Inferior parietal cortex (tissue), 1 donor: ENCODE results near the gene PIP4K2A.
A peak's percentile ranks its signal among the peaks of the same experiment; 100 is the strongest.
"Not testable (repeated sequence)": the region's sequence is repeated elsewhere in the genome, so short reads cannot be mapped to it uniquely, and the experiment has no call there.

Experiments
- DNase-seq: peaks from one replicate; pipeline ENCODE4 v3.0.0-alpha.2; 2016; ENCODE audit errors: extremely low spot score

The PIP4K2A gene

DNA sequence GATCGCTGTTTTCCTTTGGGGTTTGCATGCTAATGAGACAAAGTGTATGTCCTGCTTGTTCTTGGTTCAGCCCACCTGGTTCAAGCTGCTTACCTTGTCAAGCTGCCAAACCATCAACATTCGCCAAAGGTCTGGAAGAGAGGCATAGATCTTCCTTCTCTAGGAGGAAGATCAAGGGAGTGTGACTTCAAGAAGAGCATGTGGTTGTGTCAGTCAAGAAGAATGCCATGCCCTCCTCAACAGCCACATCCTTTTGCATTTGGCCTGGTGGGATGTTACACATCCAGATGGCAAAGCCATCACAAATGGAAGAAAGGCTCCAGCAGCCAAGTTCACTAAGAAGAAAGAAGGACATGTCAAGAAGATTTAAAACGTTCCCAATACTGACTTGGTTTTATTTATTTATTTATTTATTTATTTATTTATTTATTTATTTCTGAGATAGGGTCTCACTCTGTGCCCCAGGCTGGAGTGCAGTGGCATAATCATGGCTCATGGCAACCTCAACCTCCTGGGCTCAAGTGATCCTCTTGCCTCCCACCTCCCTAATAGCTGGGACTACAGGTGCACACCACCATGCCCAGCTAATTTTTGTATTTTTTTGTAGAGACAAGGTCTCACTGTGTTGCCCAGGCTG lies 5.1 kb upstream of the PIP4K2A start:
- DNase-seq, result no peak

DNA sequence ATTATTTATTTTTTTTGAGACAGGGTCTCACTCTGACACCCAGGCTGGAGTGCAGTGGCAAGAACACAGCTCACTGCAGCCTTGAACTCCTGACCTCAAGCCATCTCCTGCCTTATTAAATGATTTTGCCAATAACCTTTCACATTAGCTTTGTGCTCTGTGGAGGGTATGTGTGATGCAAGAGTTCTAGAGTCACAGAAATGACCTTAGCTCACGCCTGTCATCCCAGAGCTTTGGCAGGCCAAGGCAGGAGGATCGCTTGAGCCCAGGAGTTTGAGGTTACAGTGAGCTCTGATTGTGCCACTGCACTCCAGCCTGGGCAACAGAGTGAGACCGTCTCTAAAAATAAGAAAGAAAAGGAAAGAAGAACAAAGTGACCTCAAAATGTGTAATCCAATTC lies 4.3 kb upstream of the PIP4K2A start:
- not testable (repeated sequence) for DNase-seq

GRCh38 chr10:22717728-22718127 lies 3.4 kb upstream of the PIP4K2A start:
- DNase-seq, result no peak

GRCh38 chr10:22716943-22717342 lies 2.6 kb upstream of the PIP4K2A start:
- no peak for DNase-seq

DNA sequence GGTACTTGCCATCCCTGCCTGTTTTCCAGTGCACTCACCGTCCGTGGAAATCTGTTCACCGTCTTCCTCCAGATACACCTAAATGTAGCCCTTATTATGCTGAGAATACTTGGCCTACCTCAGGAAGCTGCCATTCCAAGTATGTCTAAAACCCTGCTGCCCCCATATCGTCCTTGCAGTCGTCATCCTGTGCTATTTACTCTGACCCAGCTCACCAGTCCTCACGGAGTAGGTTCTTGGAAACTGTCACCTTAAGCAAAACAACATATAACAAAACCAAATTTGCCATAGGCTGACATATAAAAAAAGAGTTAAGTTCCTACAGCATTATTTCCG lies 880 bp upstream of the PIP4K2A start:
- no peak for DNase-seq

DNA sequence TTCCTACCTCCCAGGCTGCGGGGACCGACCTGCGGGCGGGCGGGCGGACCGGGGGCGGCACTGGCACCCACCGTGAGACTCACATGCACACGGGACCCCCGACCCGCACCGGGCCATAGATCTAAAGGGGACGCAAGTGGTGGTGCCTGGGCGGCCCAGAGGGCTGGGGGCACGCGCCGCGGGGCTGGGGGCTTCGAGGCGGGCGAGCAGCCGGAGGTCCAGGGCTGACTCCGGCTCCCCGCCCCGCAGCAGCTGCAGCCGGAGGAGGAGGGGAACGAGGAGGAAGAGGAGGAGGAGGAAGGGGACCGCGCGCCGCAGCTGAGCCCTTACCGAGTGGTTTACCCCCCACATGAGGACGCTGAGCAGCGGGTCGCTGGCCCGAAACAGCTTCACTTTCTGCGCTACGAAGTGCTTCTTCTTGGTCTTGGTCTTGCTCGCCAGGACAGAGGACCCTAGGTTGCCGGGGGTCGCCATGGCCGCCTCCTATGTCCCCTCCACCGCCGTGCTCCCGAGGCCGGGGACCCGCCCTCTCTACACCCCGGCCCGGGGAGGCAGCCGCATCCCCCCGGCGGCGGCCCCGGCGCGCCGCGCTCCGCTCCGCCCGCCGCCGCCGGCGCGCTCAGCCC lies 412 bp downstream of the PIP4K2A start:
- no peak for DNase-seq

GRCh38 chr10:22712956-22713852 lies 1.2 kb downstream of the PIP4K2A start:
- peak; percentile 47 for DNase-seq

DNA sequence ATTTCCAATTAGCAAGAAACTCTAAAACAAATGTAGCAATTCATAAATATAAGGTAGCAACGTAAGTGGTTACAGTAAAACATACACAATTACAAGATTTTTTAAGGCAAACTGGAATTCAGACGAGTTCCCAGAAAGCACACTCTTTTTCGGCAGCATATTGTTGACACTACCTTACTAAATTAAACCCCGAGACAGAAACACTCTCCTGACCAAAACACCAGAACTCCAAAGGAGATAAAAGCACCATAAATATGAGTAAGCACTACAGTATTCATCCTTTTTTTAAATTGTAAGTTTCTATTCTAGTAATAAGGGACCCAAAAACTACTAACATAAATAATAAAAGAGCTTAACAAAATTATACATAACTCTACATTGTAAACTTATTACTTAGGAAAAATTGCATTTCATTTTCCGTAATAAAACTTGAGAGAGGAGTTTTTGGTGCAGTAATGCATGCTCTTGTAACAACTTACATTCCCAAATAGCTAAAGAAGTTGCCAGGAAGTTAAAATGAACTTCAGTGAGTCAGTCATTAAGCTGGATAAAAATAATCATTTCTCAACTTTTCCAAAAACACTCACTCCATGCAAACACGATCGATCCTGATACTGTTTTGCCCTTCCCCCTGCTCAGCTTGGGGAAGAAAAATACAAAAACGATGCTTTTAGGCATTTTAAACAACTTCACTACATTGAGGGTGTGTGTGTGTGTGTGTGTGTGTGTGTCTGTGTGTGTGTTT lies 2.0 kb downstream of the PIP4K2A start:
- peak; percentile 48 for DNase-seq

GRCh38 chr10:22711373-22711772 lies 3.0 kb downstream of the PIP4K2A start:
- no peak for DNase-seq

GRCh38 chr10:22710139-22710745 lies 4.1 kb downstream of the PIP4K2A start:
- DNase-seq, result no peak

DNA sequence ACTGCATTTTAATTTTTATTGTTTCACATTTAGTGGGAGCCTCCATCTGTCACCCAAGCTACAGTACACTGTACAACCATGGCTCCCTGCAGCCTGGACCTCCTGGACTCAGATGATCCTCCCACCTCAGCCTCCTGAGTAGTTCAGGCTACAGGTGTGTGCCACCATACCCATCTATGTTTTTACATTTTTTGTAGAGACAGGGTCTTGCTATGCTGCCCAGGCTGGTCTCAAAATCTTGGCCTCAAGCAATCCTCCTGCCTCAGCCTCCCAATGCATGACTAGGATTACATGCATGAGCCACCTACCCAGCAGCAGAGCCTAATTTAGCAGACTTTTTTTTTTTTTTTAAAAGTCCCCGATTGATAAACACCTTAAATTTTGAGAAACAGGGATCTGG lies 5.6 kb downstream of the PIP4K2A start:
- no peak for DNase-seq

- DNase-seq, result no peak
These were observed 8.9 kb downstream of the PIP4K2A start for GRCh38 chr10:22705527-22705926.

DNA sequence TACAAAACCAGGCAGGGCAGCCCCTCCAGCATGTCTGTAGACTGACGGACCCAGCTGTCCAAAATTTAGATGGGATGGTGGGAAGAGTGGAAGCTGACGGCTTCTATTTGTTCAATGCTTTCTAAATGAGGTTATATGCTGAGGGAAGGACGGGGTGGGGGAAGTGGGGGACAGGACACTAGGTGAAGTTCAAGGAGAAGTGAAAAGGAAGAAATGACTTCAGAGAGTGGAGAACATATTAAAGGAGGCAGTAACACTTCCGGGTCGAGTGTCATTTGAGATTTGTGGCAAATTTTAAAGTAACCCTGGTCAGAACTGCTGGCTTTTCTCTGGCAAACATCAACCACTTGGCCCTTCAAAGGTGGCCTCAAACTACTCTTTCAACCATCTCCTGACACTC lies 9.4 kb downstream of the PIP4K2A start:
- DNase-seq, result no peak

GRCh38 chr10:22704471-22704911 lies 9.9 kb downstream of the PIP4K2A start:
- no peak for DNase-seq

- no peak for DNase-seq
These were observed 12.0 kb downstream of the PIP4K2A start for GRCh38 chr10:22702348-22702747.

DNA sequence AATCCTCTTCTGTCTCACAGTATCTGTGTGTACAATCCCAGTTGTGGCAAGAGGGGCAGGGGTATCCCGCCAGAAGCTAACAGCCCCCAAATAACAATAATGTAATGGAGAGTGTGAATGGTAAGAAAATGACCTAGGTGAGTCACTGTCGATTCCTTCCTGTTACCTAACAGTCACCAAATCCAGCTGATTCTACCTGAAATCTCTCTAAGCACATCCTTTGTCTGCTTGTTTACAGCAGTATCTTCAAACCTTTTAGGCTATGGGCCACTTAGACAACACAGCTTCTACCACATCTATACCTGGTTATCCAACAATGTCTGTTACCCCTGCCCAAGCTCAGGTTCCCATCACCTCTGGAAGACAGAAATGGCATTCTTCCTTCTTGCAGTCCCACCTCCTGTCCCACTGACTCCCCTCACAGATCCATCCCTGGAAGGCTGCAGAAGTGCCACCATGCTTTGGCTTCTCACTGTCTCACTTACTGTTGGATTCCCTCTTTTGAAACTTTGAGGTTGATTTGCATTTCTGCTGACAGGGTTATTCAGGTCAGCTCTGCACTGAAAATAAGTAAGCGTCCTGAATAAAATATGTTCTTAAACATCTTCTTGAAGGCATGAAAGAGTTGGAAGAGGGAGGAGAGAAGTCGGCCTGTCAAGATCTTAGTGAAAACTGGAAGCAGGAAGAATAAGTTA lies 13.1 kb downstream of the PIP4K2A start:
- no peak for DNase-seq

GRCh38 chr10:22700489-22700888 lies 13.9 kb downstream of the PIP4K2A start:
- DNase-seq, result no peak

DNA sequence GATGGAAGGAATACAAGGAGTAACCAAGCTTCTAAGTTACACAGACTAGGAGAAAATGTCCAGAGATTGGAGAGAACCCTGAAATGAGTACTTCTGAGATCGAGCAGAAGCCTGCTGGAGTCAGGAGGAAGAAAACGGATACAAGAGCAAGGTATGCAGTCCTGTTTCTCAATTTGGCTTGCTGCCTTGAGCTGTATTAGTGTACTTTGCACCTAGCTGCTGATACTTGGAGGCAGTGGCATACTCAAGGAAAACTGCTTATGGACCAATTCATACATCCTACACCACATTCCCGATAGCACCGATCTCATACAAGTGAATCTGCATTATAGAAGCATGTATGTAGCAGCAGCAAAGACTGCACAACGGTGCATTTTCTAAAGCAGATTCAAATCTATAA lies 14.4 kb downstream of the PIP4K2A start:
- DNase-seq, result no peak

- DNase-seq, result no peak
These were observed 15.4 kb downstream of the PIP4K2A start for GRCh38 chr10:22698941-22699440.

GRCh38 chr10:22697800-22698199 lies 16.6 kb downstream of the PIP4K2A start:
- no peak for DNase-seq

- DNase-seq, result no peak
These were observed 17.3 kb downstream of the PIP4K2A start for GRCh38 chr10:22697101-22697500.
